Left ventricle myocardium inferior (tissue), 1 donor: ENCODE measurements around the gene FKBP5. TPM values are rescaled to one million over a fixed set of nuclear protein-coding genes. Genes with fewer than 3 reads are reported as not detected.
A peak's percentile ranks its signal among the peaks of the same experiment; 100 is the strongest.
"Not testable (repeated sequence)": the region's sequence is repeated elsewhere in the genome, so short reads cannot be mapped to it uniquely, and the experiment has no call there.

ENCODE experiments used
- DNase-seq: peaks from one replicate; pipeline ENCODE4 v3.0.0-alpha.2; 2020
- H3K27ac ChIP-seq: fragments of 200-600 bp; replicated peaks from 2 replicates; pipeline ENCODE4 v1.8.0; 2021
- H3K27me3 ChIP-seq: fragments of 200-600 bp; 2 replicates; pipeline ENCODE4 v1.8.0; 2021; ENCODE audit warnings: low read depth
- H3K36me3 ChIP-seq: fragments of 200-600 bp; 2 replicates; pipeline ENCODE4 v1.8.0; 2021
- H3K4me1 ChIP-seq: fragments of 200-600 bp; 2 replicates; pipeline ENCODE4 v1.8.0; 2021
- H3K4me3 ChIP-seq: fragments of 200-600 bp; 2 replicates; pipeline ENCODE4 v1.8.0; 2021; ENCODE audit warnings: mild to moderate bottlenecking, moderate library complexity
- H3K9me3 ChIP-seq: fragments of 200-600 bp; replicated peaks from 2 replicates; pipeline ENCODE4 v1.8.0; 2021
- CTCF ChIP-seq: fragments of 200-600 bp; IDR thresholded peaks from 2 replicates; pipeline ENCODE4 v1.8.0; 2021; ENCODE audit warnings: antibody characterized with exemption, mild to moderate bottlenecking, borderline replicate concordance
- intact Hi-C: fragments of 100-400 bp; cut with micrococcal nuclease; formaldehyde crosslinking; loops from one replicate; pipeline ENCODE4 v1.11.0; 2022
- total RNA-seq: library from RNA; stranded (reverse); fragmentation: NEBNext Ultra II Directional; extraction: Animal tissue kit (Norgen Biotek cat#: 25700); gene quantifications from one replicate; pipeline ENCODE4 v1.2.1, GENCODE V29; 2021
- donor health status: DM: no; HTN: yes; CAD: no; lungs with severe emphysema.

The FKBP5 gene
- total RNA-seq, 1 donor from 2014 or later = 101 TPM

- intact Hi-C loops = no loop called here
- no peak for TF ChIP-seq CTCF
- H3K4me1 ChIP-seq = peaks cover 45% of the 10 kb centered on the region
Observed at GRCh38 chr6:35691027-35691824, 2.5 kb upstream of the FKBP5 start.

GRCh38 chr6:35690484-35690883 lies 1.8 kb upstream of the FKBP5 start:
- Histone ChIP-seq H3K36me3 (no peaks in the 10 kb centered on the region), H3K27ac (peak overlapping the region; percentile 99), H3K9me3 (peaks cover 4% of the 10 kb centered on the region), H3K27me3 (no peaks in the 10 kb centered on the region), H3K4me1 (peaks cover 52% of the 10 kb centered on the region), H3K4me3 (no peak overlapping the region)
- TF ChIP-seq CTCF = no peak
- intact Hi-C loops = no loop called here
- DNase-seq = no peak

More at GRCh38 chr6:35691027-35691824, 2.5 kb upstream of the FKBP5 start:
- Histone ChIP-seq H3K27ac (peak overlapping the region; percentile 99), H3K36me3 (no peaks in the 10 kb centered on the region), H3K4me3 (no peak overlapping the region), H3K9me3 (peaks cover 4% of the 10 kb centered on the region), H3K27me3 (no peaks in the 10 kb centered on the region)
- peak; percentile 89 for DNase-seq

GRCh38 chr6:35690006-35690405 lies 1.3 kb upstream of the FKBP5 start:
- DNase-seq, H3K27me3 ChIP-seq, H3K4me3 ChIP-seq, intact Hi-C loops, H3K9me3 ChIP-seq, H3K36me3 ChIP-seq: not testable (repeated sequence)
- H3K4me1 ChIP-seq = peaks cover 57% of the 10 kb centered on the region
- H3K27ac ChIP-seq = peak overlapping the region; percentile 99

GRCh38 chr6:35687658-35688604 lies 784 bp downstream of the FKBP5 start:
- H3K4me1 ChIP-seq = peaks cover 75% of the 10 kb centered on the region
- no peak for TF ChIP-seq CTCF
- peaks cover 18% of the 10 kb centered on the region for H3K36me3 ChIP-seq
- H3K9me3 ChIP-seq = no peaks in the 10 kb centered on the region
- peak overlapping the region; percentile 99 for H3K27ac ChIP-seq
- H3K27me3 ChIP-seq = no peaks in the 10 kb centered on the region
- H3K4me3 ChIP-seq = peak overlapping the region; percentile 97
- intact Hi-C loops = loop anchor here (2.0 to 5.0 kb wide), 2 partner anchors 39 to 106 kb away; no protein-coding TSS in a partner anchor
- DNase-seq = peak; percentile 62

- Histone ChIP-seq H3K27me3 (no peaks in the 10 kb centered on the region), H3K4me1 (peaks cover 81% of the 10 kb centered on the region), H3K4me3 (peak overlapping the region; percentile 97), H3K27ac (peak overlapping the region; percentile 99), H3K36me3 (peaks cover 18% of the 10 kb centered on the region), H3K9me3 (no peaks in the 10 kb centered on the region)
- DNase-seq = no peak
- intact Hi-C loops = loop anchor here (5.0 kb wide), 1 partner anchor 105 kb away; no protein-coding TSS in a partner anchor
- TF ChIP-seq CTCF = no peak
Observed at GRCh38 chr6:35686873-35687555, 1.7 kb downstream of the FKBP5 start.
